HG02870 (cell line): ENCODE results near the gene ARHGEF19.

Source experiments
- ATAC-seq: cut with Tn5 transposase; IDR thresholded peaks from one replicate; pipeline ENCODE4 v1.9.1; 2021; ENCODE audit warnings: mild to moderate bottlenecking, moderate library complexity; ENCODE audit not compliant: unreplicated experiment

The ARHGEF19 gene

GRCh38 chr1:16244650-16245285 is 32.3 kb upstream of the ARHGEF19 start:
- no peak for ATAC-seq

GRCh38 chr1:16243936-16244649 is 31.6 kb upstream of the ARHGEF19 start:
- no peak for ATAC-seq

- no peak for ATAC-seq
Observed at GRCh38 chr1:16243215-16243610, 30.8 kb upstream of the ARHGEF19 start.

GRCh38 chr1:16242556-16243214 is 30.2 kb upstream of the ARHGEF19 start:
- no peak for ATAC-seq

GRCh38 chr1:16241221-16241708 is 28.8 kb upstream of the ARHGEF19 start:
- no peak for ATAC-seq

- no peak for ATAC-seq
Observed at GRCh38 chr1:16239972-16240491, 27.6 kb upstream of the ARHGEF19 start.

GRCh38 chr1:16237343-16237830 is 24.9 kb upstream of the ARHGEF19 start:
- ATAC-seq, result no peak

GRCh38 chr1:16236511-16237342 is 24.3 kb upstream of the ARHGEF19 start, which contains the start of gene CPLANE2:
Gene CPLANE2 (minus strand): TSS chr1:16237183. CDS start chr1:16236742, 441 bp downstream.
- peak; percentile 74 for ATAC-seq

- no peak for ATAC-seq
Observed at GRCh38 chr1:16235944-16236510, 23.6 kb upstream of the ARHGEF19 start.

- ATAC-seq, result no peak
Observed at GRCh38 chr1:16235347-16235746, 22.9 kb upstream of the ARHGEF19 start.

- ATAC-seq, result no peak
Observed at GRCh38 chr1:16233431-16233830, 21.0 kb upstream of the ARHGEF19 start.

GRCh38 chr1:16232316-16232710 is 19.9 kb upstream of the ARHGEF19 start:
- no peak for ATAC-seq

GRCh38 chr1:16231331-16232315 is 19.2 kb upstream of the ARHGEF19 start:
- no peak for ATAC-seq

GRCh38 chr1:16230744-16231143 is 18.3 kb upstream of the ARHGEF19 start:
- ATAC-seq, result no peak

- ATAC-seq, result no peak
Observed at GRCh38 chr1:16229976-16230740, 17.7 kb upstream of the ARHGEF19 start.

- no peak for ATAC-seq
Observed at GRCh38 chr1:16226490-16227179, 14.2 kb upstream of the ARHGEF19 start.

- ATAC-seq, result no peak
Observed at GRCh38 chr1:16226129-16226489, 13.7 kb upstream of the ARHGEF19 start.

GRCh38 chr1:16224472-16224871 is 12.0 kb upstream of the ARHGEF19 start:
- ATAC-seq, result no peak
